ENCODE results near the gene VKORC1L1.
"Not testable (repeated sequence)": the region's sequence is repeated elsewhere in the genome, so short reads cannot be mapped to it uniquely, and the experiment has no call there.

Gene VKORC1L1

GRCh38 chr7:65979583-65980477 lies 107.0 kb downstream of the VKORC1L1 start:
- DNase-seq = no peak

GRCh38 chr7:65980478-65981250 lies 107.8 kb downstream of the VKORC1L1 start:
- peak; percentile 47 for DNase-seq

- peak; percentile 93 for DNase-seq
These were observed 109.3 kb downstream of the VKORC1L1 start, which contains the start of gene GUSB for GRCh38 chr7:65981965-65982792. TSS of gene GUSB (minus strand) at chr7:65982213. CDS start at chr7:65982183, 30 bp downstream.

GRCh38 chr7:65983965-65984658 lies 111.2 kb downstream of the VKORC1L1 start:
- no peak for DNase-seq

- no peak for DNase-seq
These were observed 115.2 kb downstream of the VKORC1L1 start for GRCh38 chr7:65988084-65988483.

GRCh38 chr7:65988503-65988902 lies 115.6 kb downstream of the VKORC1L1 start:
- DNase-seq = not testable (repeated sequence)

GRCh38 chr7:65989694-65990080 lies 116.8 kb downstream of the VKORC1L1 start:
- DNase-seq = no peak

- DNase-seq = not testable (repeated sequence)
These were observed 119.0 kb downstream of the VKORC1L1 start for GRCh38 chr7:65991829-65992228.

- no peak for DNase-seq
These were observed 119.7 kb downstream of the VKORC1L1 start for GRCh38 chr7:65992526-65992925.

- not testable (repeated sequence) for DNase-seq
These were observed 122.1 kb downstream of the VKORC1L1 start for GRCh38 chr7:65994984-65995383.

GRCh38 chr7:66000823-66001417 lies 128.0 kb downstream of the VKORC1L1 start:
- not testable (repeated sequence) for DNase-seq

- not testable (repeated sequence) for DNase-seq
These were observed 132.3 kb downstream of the VKORC1L1 start for GRCh38 chr7:66005115-66005671.

GRCh38 chr7:66007232-66007631 lies 134.4 kb downstream of the VKORC1L1 start:
- DNase-seq = no peak

All from activated CD4-positive, CD25-positive, alpha-beta regulatory T cell treated with anti-CD3 and anti-CD28 coated beads, Interleukin-2, amount 50 U/mL, for 72 hours (primary cell).